Measurements from ENCODE around the gene PLIN5.
"Not testable (repeated sequence)": the region's sequence is repeated elsewhere in the genome, so short reads cannot be mapped to it uniquely, and the experiment has no call there.

- TF ChIP-seq CTCF (IDR thresholded peaks at IDR 0.05; ENCODE audit: borderline replicate concordance, extremely low read depth, low read length, poor library complexity, severe bottlenecking); EZH2 (IDR thresholded peaks at IDR 0.05; ENCODE audit: borderline replicate concordance, low read depth, low read length, severe bottlenecking): not testable (repeated sequence)
These were observed 6.8 kb upstream of the PLIN5 start for GRCh38 chr19:4541806-4542145.
